NT2/D1 (cell line): ENCODE data around the gene TM2D3.

Experiments used
- SUZ12 ChIP-seq: IDR thresholded peaks from 2 replicates; pipeline ENCODE4 v1.6.1; 2011; ENCODE audit not compliant: insufficient read length, insufficient read depth; ENCODE audit errors: extremely low read depth
- YY1 ChIP-seq: IDR thresholded peaks from 2 replicates; pipeline ENCODE4 v1.6.1; 2011; ENCODE audit not compliant: insufficient read length, insufficient read depth

GRCh38 chr15:101620671-101621070 lies 31.5 kb downstream of the TM2D3 start:
- no peak for TF ChIP-seq SUZ12
- no peak for TF ChIP-seq YY1
